Sigmoid colon (tissue), 4 donors: ENCODE results near the gene IRX6.

ENCODE experiments used
- EP300 ChIP-seq, 4 donors: sonication (generic); formaldehyde crosslinking; IDR thresholded peaks; one replicate each; pipeline ENCODE4 v1.6.1; 2017; ENCODE audit warnings: antibody characterized with exemption in 4 of 4
- POLR2A ChIP-seq, 2 donors: fragments of 450-650 bp; IDR thresholded peaks; one replicate each; pipeline ENCODE4 v1.6.1; 2016; ENCODE audit warnings: antibody characterized with exemption in 2 of 2, mild to moderate bottlenecking in 2 of 2, moderate library complexity in 2 of 2
- POLR2AphosphoS5 ChIP-seq, 4 donors: sonication (generic); formaldehyde crosslinking; IDR thresholded peaks; one replicate each; pipeline ENCODE4 v1.6.1; 2017; ENCODE audit warnings: antibody characterized with exemption in 4 of 4
- TF ChIP-seq, protein P1 (sequence below), 4 experiments: fragments of 450-650 bp in 3 of 4; fragments of 200-600 bp in 1 of 4; IDR thresholded peaks; one replicate each; pipeline ENCODE4 v1.5.1; 2016 to 2019; ENCODE audit warnings: antibody characterized with exemption in 4 of 4, mild to moderate bottlenecking in 3 of 4, moderate library complexity in 2 of 4

DNA sequence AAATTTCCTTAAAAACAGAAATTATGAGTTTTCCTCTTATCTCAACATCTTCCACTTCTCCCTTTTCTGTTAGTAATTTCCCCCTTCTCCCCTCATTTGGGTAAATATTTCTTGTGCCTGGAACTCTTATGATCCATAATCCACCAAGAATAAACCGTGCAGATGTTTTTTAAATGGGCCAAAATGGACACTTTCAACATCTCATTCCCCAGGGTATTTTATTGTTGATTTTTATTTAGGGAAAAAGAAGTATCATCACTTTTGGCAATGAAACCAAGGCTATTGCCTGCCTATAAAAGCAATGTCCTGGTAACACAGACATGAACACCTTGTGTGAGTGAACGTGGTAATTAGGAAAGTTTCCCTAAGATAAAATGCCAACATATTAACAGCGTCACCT lies 54.6 kb downstream of the IRX6 start:
- TF ChIP-seq, protein P1, sequence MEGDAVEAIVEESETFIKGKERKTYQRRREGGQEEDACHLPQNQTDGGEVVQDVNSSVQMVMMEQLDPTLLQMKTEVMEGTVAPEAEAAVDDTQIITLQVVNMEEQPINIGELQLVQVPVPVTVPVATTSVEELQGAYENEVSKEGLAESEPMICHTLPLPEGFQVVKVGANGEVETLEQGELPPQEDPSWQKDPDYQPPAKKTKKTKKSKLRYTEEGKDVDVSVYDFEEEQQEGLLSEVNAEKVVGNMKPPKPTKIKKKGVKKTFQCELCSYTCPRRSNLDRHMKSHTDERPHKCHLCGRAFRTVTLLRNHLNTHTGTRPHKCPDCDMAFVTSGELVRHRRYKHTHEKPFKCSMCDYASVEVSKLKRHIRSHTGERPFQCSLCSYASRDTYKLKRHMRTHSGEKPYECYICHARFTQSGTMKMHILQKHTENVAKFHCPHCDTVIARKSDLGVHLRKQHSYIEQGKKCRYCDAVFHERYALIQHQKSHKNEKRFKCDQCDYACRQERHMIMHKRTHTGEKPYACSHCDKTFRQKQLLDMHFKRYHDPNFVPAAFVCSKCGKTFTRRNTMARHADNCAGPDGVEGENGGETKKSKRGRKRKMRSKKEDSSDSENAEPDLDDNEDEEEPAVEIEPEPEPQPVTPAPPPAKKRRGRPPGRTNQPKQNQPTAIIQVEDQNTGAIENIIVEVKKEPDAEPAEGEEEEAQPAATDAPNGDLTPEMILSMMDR (IDR thresholded peaks at IDR 0.05) = no peak
- TF ChIP-seq POLR2AphosphoS5 (IDR thresholded peaks at IDR 0.05) (no peak), POLR2A (IDR thresholded peaks at IDR 0.05) (no peak), EP300 (IDR thresholded peaks at IDR 0.05) (no peak)
